ENCODE measurements around the gene BICRA.

Gene BICRA

DNA sequence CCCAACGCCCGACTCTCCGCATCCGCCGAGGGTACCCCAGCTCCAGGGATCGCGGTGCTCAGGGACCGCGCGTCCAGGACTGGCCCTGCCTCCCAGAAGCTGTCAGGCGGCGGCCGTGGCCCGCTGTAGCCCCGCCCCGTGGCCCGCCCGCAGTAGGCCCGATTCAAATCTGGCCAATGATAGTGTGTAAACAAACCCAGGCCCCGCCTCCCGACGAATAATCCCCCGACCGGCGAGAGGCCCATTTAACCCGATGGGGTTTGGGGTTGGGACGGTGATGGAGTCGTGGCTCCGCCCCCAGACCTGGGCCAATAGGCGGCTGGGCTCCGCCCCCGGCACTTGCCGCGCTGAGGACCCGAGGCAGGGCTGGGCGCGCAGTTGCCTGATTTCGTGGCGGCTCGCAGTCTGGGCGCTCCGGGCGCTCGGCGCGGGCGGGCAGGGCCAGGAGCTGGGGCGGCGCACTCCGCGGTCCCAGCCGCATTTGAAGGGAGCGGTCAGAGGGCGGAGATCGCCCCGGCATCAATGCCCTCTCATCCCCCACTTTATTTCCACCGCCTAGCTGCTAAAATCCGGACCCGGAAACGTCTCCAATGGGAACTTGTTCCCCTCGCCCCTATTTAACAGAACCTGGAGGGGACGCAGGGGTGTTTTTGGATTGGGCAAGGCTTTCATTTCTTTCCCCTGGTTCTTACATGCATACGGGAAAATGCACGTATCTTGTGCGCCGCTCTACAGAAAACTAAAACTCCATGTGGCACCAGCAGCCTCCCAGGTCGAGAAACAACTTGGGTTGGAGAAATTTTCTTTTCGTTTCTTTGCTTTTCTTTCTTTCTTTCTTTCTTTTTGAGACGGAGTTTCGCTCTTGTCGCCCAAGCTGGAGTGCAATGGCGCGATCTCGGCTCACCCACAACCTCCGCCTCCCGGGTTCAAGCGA is 8.4 kb upstream of the BICRA start:
- DNase-seq (ENCODE audit: low read depth in 1 of 2, low spot score in 1 of 2) = peak; percentile 98 to 99

DNA sequence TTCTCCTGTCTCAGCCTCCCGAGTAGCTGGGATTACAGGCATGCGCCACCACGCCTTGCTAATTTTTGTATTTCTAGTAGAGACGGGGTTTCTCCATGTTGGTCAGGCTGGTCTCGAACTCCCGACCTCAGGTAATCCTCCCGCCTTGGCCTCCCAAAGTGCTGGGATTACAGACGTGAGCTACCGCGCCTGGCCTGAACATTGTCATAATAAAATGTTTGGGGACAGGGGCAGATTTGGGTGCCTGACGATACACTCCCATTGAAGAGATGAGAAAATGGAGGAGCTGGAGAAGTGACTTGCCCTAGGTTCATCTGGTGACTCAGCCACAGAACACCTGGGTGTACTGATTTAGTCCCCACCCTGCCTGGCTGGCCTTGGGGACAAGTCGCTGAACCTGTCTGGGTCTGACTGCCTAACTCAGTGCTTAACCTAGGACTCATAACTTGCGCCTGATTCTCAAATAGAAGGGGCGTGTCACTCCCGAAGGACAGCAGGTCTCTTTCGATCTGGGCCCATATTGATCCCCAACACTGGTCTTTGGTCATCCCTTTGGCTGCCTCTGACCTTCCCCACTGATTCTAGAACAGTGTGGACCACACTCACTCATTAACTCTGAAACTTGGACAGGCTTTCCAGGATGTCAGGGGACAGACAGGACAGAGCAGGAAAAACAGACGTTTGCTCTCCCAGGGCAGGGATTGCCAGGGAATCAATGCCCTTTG is 7.6 kb upstream of the BICRA start:
- DNase-seq (ENCODE audit: low read depth in 1 of 2, low spot score in 1 of 2) = no peak

DNA sequence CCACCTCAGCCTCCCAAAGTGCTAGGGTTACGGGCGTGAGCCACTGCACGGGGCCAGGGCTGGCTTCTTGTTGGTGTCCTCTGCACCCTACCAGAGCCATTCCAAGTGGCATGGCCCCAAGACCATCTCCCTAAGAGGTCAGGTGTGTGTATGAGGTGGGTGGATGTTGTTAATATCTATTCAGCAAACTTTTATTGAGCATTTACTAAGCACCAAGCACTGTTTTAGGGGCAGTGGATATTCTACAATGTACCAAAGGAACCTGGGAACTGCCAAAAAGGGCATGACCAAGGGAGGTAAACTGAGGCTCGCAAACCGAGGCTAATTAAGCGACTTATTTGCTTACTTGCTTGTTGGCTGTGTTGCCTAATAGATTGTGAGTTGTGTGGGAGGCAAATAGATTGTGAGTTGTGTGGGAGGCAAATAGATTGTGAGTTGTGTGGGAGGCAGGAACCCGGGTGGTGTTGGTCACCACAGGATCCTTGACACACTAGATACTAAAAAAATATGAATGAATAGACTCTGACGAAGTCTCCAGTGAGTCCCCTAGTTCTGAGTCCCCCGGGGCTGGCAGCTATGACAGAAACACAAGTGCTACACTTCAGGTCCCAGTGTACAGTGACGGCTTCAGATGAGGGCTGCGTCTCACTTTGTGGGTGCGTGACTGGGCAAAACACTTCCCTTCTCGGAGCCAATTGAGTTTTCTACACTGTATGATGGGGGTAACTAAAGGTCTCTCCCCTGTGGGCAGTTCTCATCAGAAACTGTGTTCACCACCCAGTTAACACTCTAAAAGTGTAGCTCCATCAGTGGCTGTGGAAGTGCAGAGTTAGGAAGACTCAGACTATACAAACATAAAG is 5.0 kb upstream of the BICRA start:
- DNase-seq (ENCODE audit: low read depth in 1 of 2, low spot score in 1 of 2) = no peak

DNA sequence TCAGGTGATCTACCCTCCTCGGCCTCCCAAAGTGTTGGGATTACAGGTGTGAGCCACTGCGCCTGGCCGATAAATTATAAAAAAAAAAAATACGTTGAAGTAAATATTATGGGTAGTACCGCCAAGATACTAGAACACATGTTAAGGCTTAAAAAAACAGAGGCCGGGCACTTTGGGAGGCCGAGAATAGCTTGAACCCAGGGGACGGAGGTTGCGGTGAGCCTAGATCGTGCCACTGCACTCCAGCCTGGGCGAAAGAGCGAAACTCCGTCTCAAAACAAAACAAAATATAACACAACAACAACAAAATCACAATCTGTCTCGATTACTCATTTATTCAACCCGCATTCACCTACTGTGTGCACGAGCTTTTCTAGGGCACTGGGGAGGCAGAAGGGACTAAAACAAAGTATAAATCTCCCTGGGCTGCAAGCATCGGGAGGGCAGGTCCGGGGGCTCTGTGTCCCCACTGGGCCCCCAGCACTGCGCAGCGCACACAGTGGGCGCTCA is 1.3 kb upstream of the BICRA start:
- no peak for DNase-seq (ENCODE audit: low read depth in 1 of 2, low spot score in 1 of 2)

DNA sequence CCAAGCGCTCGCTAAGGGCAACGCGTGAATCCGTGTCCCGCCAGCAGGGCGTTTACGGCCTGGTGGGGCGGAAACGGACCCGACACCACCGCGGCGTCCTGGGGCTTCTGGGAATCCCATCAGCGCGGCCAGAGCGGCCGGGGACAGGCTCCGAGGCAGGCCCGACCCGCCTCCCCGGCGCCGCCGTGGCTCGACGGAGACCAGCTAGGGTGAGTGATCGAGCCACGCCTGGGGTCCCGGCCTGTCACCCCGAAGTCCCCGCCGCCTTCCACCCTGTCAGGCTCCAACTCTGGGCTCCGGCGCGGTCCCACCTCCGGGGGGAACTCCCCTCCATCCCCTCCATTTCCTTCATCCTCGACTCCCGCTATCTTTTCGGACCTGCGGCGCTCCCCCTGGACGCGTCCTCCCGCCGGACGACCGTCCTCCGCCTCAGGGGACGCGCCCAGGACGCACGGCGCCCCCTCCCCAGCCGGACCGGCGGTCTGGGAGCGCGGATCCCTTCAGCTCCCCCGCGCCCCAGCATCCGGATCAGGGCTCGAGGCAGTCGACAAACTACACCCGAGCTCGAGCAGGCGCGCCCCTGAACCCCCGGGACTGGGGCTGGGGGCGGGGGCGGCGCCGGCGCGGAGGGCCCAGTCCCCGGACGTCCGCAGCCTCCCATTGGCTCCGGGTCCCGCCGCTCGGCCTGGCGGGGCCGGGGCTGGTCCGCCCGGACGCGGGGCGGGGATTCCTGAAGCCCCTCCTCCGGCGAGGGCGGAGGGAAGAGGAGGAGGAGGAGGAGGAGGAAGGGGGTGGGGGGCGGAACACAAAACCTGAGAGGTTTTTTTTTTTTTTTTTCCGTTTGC is 638 bp upstream of the BICRA start:
- DNase-seq (ENCODE audit: low read depth in 1 of 2, low spot score in 1 of 2) = peak; percentile 94 to 98

DNA sequence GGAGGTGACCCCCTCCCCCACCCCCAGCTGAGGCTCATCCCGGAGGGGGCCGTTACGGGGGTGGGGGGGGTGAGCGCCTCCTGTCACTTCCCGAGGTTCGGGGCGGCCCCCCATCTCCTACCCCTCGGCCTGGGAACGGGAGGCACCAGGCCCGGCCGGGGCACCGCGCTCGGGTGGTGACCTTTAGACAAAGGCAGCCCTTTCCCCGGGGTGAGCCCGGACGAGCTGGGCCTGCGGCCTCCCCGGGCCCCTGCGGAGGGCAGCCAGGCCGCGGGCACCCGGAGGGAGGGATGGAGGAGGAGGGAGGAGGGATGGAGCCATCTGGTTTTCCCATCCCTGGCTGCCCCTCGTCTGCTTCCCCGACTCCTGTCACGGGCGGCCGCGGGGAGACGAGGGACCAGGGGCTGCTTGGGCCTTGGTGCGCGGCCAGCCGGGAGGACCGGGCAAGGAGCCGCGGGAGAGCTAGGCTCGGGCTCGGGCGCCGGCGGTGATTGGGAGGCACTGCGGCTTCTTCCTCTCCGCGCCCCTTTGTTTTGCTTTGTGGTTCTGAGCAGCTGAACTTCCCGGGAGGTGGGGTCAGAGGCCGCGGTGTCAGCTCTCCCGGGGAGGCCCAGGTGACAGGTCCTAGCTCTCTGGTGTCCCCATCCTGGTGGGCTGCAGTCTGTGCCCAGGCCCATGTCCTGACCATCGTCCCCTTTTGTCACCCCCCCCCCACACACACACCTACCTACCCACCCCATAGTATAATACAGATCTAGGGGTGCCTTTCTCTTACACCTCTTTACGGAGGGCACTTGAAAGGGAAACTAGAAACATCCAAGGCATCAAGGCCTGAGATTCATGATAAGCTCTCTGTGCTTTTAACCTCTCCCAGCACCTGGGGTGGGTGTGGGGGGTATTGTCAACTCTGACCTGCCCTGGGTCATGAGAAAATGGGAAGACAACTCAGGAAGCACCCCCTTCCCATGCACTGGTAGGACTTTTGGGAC is 1.3 kb downstream of the BICRA start:
- peak; percentile 20 to 24 for DNase-seq (ENCODE audit: low read depth in 1 of 2, low spot score in 1 of 2)

DNA sequence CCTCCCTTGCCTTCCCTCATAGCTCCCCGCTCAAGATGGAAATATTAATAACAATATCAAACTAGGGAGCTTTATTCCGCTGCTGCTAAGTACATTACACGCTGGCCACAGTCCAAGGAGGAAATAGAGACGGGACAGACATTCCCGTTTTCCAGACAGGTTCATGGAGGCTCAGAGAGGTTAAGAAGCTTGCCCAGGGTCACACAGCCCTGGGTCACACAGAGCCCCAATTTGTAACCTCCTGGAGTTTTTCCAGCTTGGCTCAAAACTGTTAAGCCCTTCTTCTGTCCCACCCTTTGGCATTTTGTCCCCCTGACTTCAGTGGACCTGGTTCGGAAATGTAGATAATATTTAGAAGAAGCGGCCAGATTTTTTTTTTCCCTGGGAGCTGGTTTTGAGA is 2.0 kb downstream of the BICRA start:
- no peak for DNase-seq (ENCODE audit: low read depth in 1 of 2, low spot score in 1 of 2)

DNA sequence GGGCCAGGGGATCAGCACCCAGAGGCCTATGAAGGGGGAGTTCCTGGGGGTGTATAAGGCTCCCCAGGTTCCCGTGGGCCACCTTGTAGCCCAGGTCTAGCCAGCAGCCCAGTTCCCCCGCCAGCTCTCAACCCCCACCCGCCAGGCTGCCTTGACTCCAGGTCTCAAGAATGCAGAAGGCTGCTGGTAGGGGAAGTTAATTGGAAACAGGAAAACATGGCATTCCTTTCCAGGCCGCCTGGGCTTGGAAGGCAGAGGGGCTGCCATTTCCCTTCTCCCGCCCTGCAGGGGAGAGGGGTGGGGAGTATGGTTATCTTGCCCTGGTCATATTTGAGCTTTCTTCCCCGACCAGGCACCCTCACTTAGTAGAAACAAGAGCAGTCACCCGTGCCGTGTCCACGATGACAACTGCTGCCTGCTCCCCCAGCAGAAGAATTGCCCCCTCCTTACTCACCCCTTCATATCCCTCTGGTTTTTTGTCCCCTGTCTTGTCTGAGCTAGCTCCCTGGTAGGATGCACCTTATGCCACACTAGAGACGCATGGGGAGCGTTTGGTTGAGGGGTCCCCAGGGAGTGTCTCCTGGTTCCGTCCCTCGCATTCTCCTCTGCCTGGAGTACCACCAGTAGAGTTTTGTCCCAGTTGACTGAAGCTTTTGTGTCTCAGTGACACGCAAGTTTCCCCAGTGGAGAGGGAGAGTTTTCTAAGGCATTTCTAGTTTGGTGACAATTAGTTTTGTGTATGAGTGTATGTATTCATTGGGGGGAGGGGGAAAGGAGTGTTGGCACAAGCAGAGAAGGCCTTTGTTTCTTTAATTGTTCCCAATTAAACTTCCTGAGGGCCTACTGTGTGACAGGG is 4.5 kb downstream of the BICRA start:
- DNase-seq (ENCODE audit: low read depth in 1 of 2, low spot score in 1 of 2) = no peak

DNA sequence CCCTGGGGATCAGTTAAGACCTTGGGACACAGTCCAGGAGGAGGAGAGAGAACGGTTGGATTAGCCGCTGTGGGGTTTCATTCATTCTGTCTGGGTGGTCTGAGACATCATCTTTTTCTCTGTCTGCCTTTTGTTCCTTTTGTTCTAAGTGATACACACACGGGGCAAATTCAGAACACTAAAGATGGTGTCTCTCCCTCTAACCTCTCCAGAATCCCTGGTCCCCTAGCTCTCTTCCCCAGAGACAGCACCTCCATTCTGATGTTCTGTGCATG is 5.0 kb downstream of the BICRA start:
- no peak for DNase-seq (ENCODE audit: low read depth in 1 of 2, low spot score in 1 of 2)

DNA sequence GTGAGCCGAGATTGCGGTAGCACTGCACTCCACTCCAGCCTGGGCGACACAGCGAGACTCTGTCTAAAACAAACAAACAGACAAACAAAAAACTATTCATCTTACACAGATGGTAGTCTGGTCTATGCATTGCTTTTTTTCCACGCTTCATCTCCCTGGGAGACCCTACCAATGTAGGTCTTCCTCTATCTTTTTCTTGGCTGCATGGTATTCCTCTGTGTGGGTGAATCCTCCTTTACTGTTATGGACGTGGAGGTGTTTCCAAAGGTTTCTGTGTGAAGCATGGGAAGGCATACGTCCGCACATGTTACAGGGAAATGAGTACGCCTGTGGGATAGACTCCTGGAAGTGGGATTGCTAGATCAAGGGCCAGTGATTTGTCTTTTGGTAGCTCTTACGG is 5.6 kb downstream of the BICRA start:
- no peak for DNase-seq (ENCODE audit: low read depth in 1 of 2, low spot score in 1 of 2)

- no peak for DNase-seq (ENCODE audit: low read depth in 1 of 2, low spot score in 1 of 2)
Observed at GRCh38 chr19:47615230-47615629, 6.3 kb downstream of the BICRA start.

GRCh38 chr19:47615714-47616113 is 6.8 kb downstream of the BICRA start:
- DNase-seq (ENCODE audit: low read depth in 1 of 2, low spot score in 1 of 2) = no peak

DNA sequence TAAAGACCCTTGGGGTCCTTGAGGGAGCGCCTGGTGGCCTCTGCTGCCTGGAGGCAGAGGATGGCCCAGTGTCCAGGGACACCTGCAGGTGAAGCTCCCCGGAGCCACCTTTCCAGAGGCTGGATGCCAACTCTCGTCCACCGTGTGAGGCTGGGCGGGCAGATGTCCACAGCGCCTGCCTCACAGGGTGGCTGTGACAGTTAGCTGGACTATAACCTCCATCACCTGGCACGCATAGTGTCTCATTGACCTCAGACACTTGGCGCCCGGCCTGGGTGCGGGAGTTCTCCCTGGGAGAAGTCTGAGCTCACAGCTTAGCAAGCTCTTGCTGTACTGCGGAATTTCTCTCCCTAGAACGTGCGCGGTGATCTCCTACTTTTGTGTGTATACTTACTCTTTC is 9.8 kb downstream of the BICRA start:
- no peak for DNase-seq (ENCODE audit: low read depth in 1 of 2, low spot score in 1 of 2)

- DNase-seq (ENCODE audit: low read depth in 1 of 2, low spot score in 1 of 2) = no peak
Observed at GRCh38 chr19:47619763-47620162, 10.8 kb downstream of the BICRA start.

- DNase-seq (ENCODE audit: low read depth in 1 of 2, low spot score in 1 of 2) = no peak
Observed at GRCh38 chr19:47623151-47623920, 14.4 kb downstream of the BICRA start.

DNA sequence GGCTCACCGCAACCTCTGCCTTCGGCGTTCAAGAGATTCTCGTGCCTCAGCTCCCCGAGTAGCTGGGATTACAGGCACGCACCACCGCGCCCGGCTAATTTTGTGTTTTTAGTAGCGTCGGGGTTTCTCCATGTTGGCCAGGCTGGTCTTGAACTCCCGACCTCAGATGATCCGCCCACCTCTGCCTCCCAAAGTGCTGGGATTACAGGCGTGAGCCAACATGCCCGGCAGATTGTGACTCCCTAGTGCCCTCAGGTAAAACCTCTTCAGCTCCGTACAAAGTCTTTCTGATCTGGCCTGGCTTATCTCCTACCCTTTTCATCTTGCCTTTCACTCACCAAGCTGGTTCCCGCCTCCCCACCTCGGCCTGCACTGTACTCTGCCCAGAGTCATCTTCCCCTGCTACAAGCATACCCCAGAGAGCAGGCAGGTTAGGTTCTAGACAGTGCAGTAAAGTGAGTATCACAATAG is 15.0 kb downstream of the BICRA start:
- no peak for DNase-seq (ENCODE audit: low read depth in 1 of 2, low spot score in 1 of 2)

DNA sequence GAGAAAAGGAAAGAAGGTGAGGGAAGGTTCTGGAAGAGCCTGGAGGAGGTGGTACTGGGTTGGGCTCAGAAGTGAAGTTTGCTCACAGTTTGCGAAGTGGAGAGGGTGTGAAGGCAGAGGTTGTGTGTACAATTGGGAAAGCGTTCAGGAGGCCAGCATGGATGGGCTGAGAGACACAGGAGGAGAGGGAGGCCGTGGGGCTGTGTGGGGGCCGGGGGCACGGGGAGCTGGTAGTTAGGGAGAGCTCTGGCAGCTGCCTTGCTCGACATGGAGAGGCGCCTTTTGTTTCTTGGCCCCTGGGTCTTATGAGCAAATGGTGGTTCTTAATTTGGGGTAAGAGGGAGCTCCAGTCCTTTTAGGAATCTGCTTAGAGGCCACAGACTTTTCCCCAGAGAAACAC is 16.7 kb downstream of the BICRA start:
- no peak for DNase-seq (ENCODE audit: low read depth in 1 of 2, low spot score in 1 of 2)

- DNase-seq (ENCODE audit: low read depth in 1 of 2, low spot score in 1 of 2) = no peak
Observed at GRCh38 chr19:47626238-47626637, 17.3 kb downstream of the BICRA start.
